Brain microvascular endothelial cell (primary cell): ENCODE results near the gene DUSP1.

Experiments used
- DNase-seq: peaks from one replicate; pipeline ENCODE4 v3.0.0-alpha.2; 2020
- H3K27ac ChIP-seq: fragments of 250-450 bp; sonication (Bioruptor Pico); 2 replicates; pipeline ENCODE4 v1.5.1; 2020; ENCODE audit warnings: mild to moderate bottlenecking, moderate library complexity
- H3K27me3 ChIP-seq: fragments of 250-450 bp; sonication (Bioruptor Pico); replicated peaks from 2 replicates; pipeline ENCODE4 v1.5.1; 2020; ENCODE audit warnings: mild to moderate bottlenecking
- H3K36me3 ChIP-seq: fragments of 250-450 bp; sonication (Bioruptor Pico); replicated peaks from 2 replicates; pipeline ENCODE4 v1.5.1; 2020; ENCODE audit warnings: mild to moderate bottlenecking
- H3K4me3 ChIP-seq: 2 replicates; pipeline ENCODE4 v1.5.1; 2011; ENCODE audit warnings: low read depth, mild to moderate bottlenecking, control low read depth, low read length, moderate library complexity
- CTCF ChIP-seq: IDR thresholded peaks from 2 replicates; pipeline ENCODE4 v1.5.1; 2011; ENCODE audit warnings: low read depth, mild to moderate bottlenecking, moderate library complexity, low read length, control low read depth, inconsistent platforms; ENCODE audit errors: missing control alignments
- in situ Hi-C: cut with HindIII; loops from 2 replicates; pipeline ENCODE4 v1.10.0; 2017; ENCODE audit warnings: low sequenced_read_pairs, low pct_ligation_motif_present

DUSP1 gene

DNA sequence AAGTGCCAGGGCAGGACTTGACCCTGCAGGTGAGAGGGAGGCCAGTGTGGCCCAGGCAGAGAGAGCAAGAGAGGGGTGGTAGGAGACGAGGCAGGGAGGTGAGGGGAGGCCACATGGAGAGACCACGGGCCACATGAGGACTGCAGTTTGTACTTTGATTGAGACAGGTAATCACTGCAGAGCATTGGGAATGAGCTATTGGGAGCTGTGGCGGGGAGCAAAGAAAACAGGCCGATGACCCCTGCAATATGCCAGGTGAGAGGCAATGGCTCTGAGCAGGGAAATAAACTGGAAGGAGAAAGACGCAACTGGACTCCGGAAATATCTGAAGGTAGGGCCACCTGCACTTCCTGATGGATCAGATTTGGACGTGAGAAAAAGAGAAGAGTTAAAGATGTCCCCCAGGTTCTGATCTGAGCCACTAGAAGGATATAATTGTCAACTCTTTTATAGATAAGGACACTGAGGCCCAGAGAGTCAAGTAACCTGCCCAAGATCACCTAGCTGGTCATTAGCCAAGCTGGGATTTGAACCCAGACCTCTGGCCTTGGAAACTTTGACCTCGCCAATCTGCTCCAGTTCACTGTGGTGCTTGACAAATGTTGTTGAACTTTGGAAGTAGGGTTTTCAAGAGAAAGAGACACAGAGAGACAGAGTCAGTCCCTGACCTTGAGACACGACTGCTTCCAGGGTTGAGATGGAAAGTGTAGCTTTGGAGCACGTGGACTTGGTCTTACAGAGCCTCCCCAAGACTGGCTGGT, 42.3 kb downstream of the DUSP1 start:
- in situ Hi-C loops: no loop called here
- no peak for TF ChIP-seq CTCF
- H3K4me3 ChIP-seq: no peak overlapping the region
- no peaks in the 10 kb centered on the region for H3K36me3 ChIP-seq
- no peaks in the 10 kb centered on the region for H3K27me3 ChIP-seq
- DNase-seq: no peak
- no peak overlapping the region for H3K27ac ChIP-seq

GRCh38 chr5:172727551-172727950, 43.4 kb downstream of the DUSP1 start:
- H3K27ac ChIP-seq: no peak overlapping the region
- no peak for TF ChIP-seq CTCF
- no peaks in the 10 kb centered on the region for H3K36me3 ChIP-seq
- H3K27me3 ChIP-seq: no peaks in the 10 kb centered on the region
- no peak for DNase-seq
- H3K4me3 ChIP-seq: no peak overlapping the region
- in situ Hi-C loops: no loop called here

- H3K4me3 ChIP-seq: no peak overlapping the region
- DNase-seq: no peak
- TF ChIP-seq CTCF: no peak
- no peaks in the 10 kb centered on the region for H3K36me3 ChIP-seq
- H3K27me3 ChIP-seq: no peaks in the 10 kb centered on the region
- H3K27ac ChIP-seq: no peak overlapping the region
- in situ Hi-C loops: no loop called here
Measured at GRCh38 chr5:172726966-172727365, 44.0 kb downstream of the DUSP1 start.

GRCh38 chr5:172725785-172726184, 45.2 kb downstream of the DUSP1 start:
- no peak for DNase-seq
- in situ Hi-C loops: no loop called here

GRCh38 chr5:172725273-172725672, 45.7 kb downstream of the DUSP1 start:
- Histone ChIP-seq H3K27ac (no peak overlapping the region), H3K4me3 (no peak overlapping the region), H3K36me3 (no peaks in the 10 kb centered on the region), H3K27me3 (no peaks in the 10 kb centered on the region)
- TF ChIP-seq CTCF: no peak
- in situ Hi-C loops: no loop called here
- DNase-seq: no peak

More at GRCh38 chr5:172725785-172726184, 45.2 kb downstream of the DUSP1 start:
- no peak overlapping the region for H3K27ac ChIP-seq
- H3K27me3 ChIP-seq: no peaks in the 10 kb centered on the region
- TF ChIP-seq CTCF: no peak
- no peak overlapping the region for H3K4me3 ChIP-seq
- H3K36me3 ChIP-seq: no peaks in the 10 kb centered on the region
